Measurements from ENCODE around the gene CXXC5. TPM values are rescaled to one million over a fixed set of nuclear protein-coding genes. Genes with fewer than 3 reads are reported as not detected.
A peak's percentile ranks its signal among the peaks of the same experiment; 100 is the strongest.
"Not testable (repeated sequence)": the region's sequence is repeated elsewhere in the genome, so short reads cannot be mapped to it uniquely, and the experiment has no call there.

The CXXC5 gene
- 167 and 183 TPM in 2 replicates for total RNA-seq

GRCh38 chr5:139648205-139649081 lies at the start of gene CXXC5:
TSS of gene CXXC5 (plus strand) at chr5:139648349. CDS start at chr5:139680524, 32,175 bp downstream.
- Histone ChIP-seq H3K36me3 (ENCODE audit: control insufficient read depth, insufficient read depth, low read length) (no peaks in the 10 kb centered on the region), H3K4me3 (ENCODE audit: low read depth, low read length) (peak within 1 kb of the TSS; percentile 87), H3K27me3 (ENCODE audit: control insufficient read depth, insufficient read depth, low read length) (no peaks in the 10 kb centered on the region)
- TF ChIP-seq CTCF (IDR thresholded peaks at IDR 0.05; ENCODE audit: insufficient read depth, low read length, poor library complexity, severe bottlenecking), result no peak
- no peak for DNase-seq (ENCODE audit: low read depth)

DNA sequence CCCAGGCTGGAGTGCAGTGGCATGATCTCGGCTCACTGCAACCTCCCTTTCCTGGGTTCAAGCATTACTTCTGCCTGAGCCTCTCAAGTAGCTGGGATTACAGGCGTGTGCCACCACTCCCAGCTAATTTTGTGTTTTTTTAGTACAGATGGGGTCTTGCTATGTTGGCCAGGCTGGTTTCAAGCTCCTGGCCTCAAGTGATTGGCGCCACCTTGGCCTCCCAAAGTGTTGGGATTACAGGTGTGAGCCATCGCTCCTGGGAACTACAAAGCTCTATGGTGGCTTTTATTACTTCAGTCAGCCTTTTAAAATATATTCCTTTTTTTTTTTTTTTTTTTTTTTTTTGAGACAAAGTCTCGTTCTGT lies 49.6 kb upstream of the CXXC5 start:
- not testable (repeated sequence) for H3K4me3 ChIP-seq (ENCODE audit: low read depth, low read length); H3K36me3 ChIP-seq (ENCODE audit: control insufficient read depth, insufficient read depth, low read length); H3K27me3 ChIP-seq (ENCODE audit: control insufficient read depth, insufficient read depth, low read length); DNase-seq (ENCODE audit: low read depth)

DNA sequence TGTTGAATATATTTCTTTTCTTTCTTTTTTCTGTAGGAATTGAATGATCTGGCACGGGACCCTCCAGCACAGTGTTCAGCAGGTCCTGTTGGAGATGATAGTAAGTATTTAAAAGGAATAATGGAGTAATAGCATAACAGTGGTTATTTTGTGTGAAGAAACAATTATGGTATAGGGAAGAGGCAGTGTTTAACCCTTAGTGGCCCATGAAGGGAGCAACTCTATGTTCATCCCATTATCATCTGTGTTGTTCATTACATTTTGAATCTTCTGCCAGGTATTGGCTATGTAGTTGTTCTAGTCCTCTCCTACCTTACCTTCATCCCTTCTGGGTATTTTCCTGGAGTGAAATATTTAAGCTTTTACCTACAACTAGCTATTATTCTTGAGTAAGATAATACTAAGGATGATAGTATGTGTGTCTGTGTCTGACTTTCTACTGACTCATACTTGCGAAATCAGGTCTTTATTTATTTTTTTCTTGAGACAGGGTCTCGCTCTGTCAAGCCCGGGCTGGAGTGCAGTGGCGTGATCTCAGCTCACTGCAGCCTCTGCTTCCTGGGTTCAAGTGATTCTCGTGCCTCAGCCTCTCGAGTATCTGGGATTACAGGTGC lies 47.7 kb upstream of the CXXC5 start:
- peaks cover 1% of the 10 kb centered on the region for H3K36me3 ChIP-seq (ENCODE audit: control insufficient read depth, insufficient read depth, low read length)
- no peak overlapping the region for H3K4me3 ChIP-seq (ENCODE audit: low read depth, low read length)
- DNase-seq (ENCODE audit: low read depth), result peak; percentile 48
- TF ChIP-seq CTCF (IDR thresholded peaks at IDR 0.05; ENCODE audit: insufficient read depth, low read length, poor library complexity, severe bottlenecking), result no peak
- no peaks in the 10 kb centered on the region for H3K27me3 ChIP-seq (ENCODE audit: control insufficient read depth, insufficient read depth, low read length)

- no peak for TF ChIP-seq CTCF (IDR thresholded peaks at IDR 0.05; ENCODE audit: insufficient read depth, low read length, poor library complexity, severe bottlenecking)
- Histone ChIP-seq H3K36me3 (ENCODE audit: control insufficient read depth, insufficient read depth, low read length) (peaks cover 1% of the 10 kb centered on the region), H3K27me3 (ENCODE audit: control insufficient read depth, insufficient read depth, low read length) (no peaks in the 10 kb centered on the region), H3K4me3 (ENCODE audit: low read depth, low read length) (no peak overlapping the region)
- DNase-seq (ENCODE audit: low read depth), result no peak
These were observed 46.7 kb upstream of the CXXC5 start for GRCh38 chr5:139601429-139601828.

- H3K4me3 ChIP-seq (ENCODE audit: low read depth, low read length); DNase-seq (ENCODE audit: low read depth); H3K36me3 ChIP-seq (ENCODE audit: control insufficient read depth, insufficient read depth, low read length); H3K27me3 ChIP-seq (ENCODE audit: control insufficient read depth, insufficient read depth, low read length): not testable (repeated sequence)
These were observed 46.2 kb upstream of the CXXC5 start for GRCh38 chr5:139601948-139602347.

GRCh38 chr5:139605887-139606286 lies 42.3 kb upstream of the CXXC5 start:
- no peak for DNase-seq (ENCODE audit: low read depth)
- Histone ChIP-seq H3K27me3 (ENCODE audit: control insufficient read depth, insufficient read depth, low read length) (no peaks in the 10 kb centered on the region), H3K36me3 (ENCODE audit: control insufficient read depth, insufficient read depth, low read length) (peaks cover 1% of the 10 kb centered on the region), H3K4me3 (ENCODE audit: low read depth, low read length) (no peak overlapping the region)
- TF ChIP-seq CTCF (IDR thresholded peaks at IDR 0.05; ENCODE audit: insufficient read depth, low read length, poor library complexity, severe bottlenecking), result no peak

All from kidney epithelial cell (primary cell).